Measurements from ENCODE around the gene DLGAP1.

DNA sequence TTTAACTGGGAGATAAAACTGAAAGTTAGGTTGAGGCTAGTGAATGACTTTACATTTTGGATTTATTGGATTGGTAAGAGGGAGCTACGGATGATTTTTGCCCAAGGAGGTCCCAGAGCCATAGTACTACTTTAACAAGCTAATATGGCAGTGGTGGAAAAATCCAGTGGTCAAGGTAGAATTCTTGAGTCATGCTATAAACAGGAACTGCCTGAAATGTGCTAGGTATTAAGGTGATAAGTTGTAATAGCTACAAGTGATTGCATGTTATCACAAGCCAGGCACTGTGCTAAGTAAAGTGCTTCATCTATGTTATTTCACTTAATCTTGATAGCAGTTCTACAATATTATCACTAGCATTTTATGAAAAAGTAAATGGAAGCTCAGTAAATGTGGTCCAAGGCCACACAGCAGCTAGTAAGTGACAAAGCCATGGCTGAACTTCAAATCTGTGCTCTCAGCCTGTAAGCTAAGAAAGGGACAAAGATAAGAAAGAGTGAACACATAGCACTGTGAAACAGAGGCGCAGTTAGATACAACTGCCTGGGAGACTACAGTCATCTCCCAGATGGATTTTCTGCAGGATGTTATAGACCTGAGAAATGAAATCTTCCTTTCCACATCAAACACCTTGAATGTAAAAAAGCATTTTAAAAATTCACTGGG is 535.6 kb downstream of the DLGAP1 start:
- TF ChIP-seq POLR2A (IDR thresholded peaks at IDR 0.05; ENCODE audit: low read depth, low read length), result no peak
- TF ChIP-seq, protein P1, sequence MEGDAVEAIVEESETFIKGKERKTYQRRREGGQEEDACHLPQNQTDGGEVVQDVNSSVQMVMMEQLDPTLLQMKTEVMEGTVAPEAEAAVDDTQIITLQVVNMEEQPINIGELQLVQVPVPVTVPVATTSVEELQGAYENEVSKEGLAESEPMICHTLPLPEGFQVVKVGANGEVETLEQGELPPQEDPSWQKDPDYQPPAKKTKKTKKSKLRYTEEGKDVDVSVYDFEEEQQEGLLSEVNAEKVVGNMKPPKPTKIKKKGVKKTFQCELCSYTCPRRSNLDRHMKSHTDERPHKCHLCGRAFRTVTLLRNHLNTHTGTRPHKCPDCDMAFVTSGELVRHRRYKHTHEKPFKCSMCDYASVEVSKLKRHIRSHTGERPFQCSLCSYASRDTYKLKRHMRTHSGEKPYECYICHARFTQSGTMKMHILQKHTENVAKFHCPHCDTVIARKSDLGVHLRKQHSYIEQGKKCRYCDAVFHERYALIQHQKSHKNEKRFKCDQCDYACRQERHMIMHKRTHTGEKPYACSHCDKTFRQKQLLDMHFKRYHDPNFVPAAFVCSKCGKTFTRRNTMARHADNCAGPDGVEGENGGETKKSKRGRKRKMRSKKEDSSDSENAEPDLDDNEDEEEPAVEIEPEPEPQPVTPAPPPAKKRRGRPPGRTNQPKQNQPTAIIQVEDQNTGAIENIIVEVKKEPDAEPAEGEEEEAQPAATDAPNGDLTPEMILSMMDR (conservative IDR thresholded peaks at IDR 0.05; ENCODE audit: low read depth, low read length), result no peak
- TF ChIP-seq, protein P2, sequence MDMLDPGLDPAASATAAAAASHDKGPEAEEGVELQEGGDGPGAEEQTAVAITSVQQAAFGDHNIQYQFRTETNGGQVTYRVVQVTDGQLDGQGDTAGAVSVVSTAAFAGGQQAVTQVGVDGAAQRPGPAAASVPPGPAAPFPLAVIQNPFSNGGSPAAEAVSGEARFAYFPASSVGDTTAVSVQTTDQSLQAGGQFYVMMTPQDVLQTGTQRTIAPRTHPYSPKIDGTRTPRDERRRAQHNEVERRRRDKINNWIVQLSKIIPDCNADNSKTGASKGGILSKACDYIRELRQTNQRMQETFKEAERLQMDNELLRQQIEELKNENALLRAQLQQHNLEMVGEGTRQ (IDR thresholded peaks at IDR 0.05; ENCODE audit: low read depth, low read length), result no peak
